T-helper 17 cell (primary cell): Measurements from ENCODE around the gene FRMD5. TPM values are rescaled to one million over a fixed set of nuclear protein-coding genes. Genes with fewer than 3 reads are reported as not detected.
A peak's percentile ranks its signal among the peaks of the same experiment; 100 is the strongest.

ENCODE experiments used
- ATAC-seq: fragments of 150-1000 bp; cut with Tn5 transposase; 2 replicates; pipeline ENCODE4 v1.10.0; 2021; ENCODE audit warnings: mild to moderate bottlenecking, moderate library complexity
- DNase-seq, 3 donors: peaks; one replicate each; pipeline versions ENCODE4 v3.0.0 to v3.0.0-alpha.2; 2020 to 2021
- H3K9me3 ChIP-seq: one replicate; pipeline ENCODE4 v1.7.0; 2013; ENCODE audit warnings: low read length, mild to moderate bottlenecking; ENCODE audit not compliant: control insufficient read depth, poor library complexity, severe bottlenecking
- H3K27ac Mint-ChIP-seq: one replicate; pipeline ENCODE4 v1.8.0; 2022; ENCODE audit warnings: mild to moderate bottlenecking, moderate library complexity, mixed read lengths
- H3K27me3 Mint-ChIP-seq: one replicate; pipeline ENCODE4 v1.8.0; 2022; ENCODE audit warnings: mixed read lengths
- H3K36me3 Mint-ChIP-seq: one replicate; pipeline ENCODE4 v1.8.0; 2022; ENCODE audit warnings: low read depth, mixed read lengths
- H3K4me1 Mint-ChIP-seq: one replicate; pipeline ENCODE4 v1.8.0; 2022; ENCODE audit warnings: mild to moderate bottlenecking, mixed read lengths
- H3K4me3 Mint-ChIP-seq: one replicate; pipeline ENCODE4 v1.8.0; 2022; ENCODE audit warnings: mild to moderate bottlenecking, moderate library complexity, mixed read lengths
- total RNA-seq, 4 donors: library from RNA in 2 of 4; stranded (reverse) in 2 of 4; gene quantifications; one replicate each; pipeline ENCODE4 v1.2.3 and lab custom pipeline; 2022 to 2026

FRMD5 gene
- total RNA-seq, 2 donors from 2014 or later, result not detected

DNA sequence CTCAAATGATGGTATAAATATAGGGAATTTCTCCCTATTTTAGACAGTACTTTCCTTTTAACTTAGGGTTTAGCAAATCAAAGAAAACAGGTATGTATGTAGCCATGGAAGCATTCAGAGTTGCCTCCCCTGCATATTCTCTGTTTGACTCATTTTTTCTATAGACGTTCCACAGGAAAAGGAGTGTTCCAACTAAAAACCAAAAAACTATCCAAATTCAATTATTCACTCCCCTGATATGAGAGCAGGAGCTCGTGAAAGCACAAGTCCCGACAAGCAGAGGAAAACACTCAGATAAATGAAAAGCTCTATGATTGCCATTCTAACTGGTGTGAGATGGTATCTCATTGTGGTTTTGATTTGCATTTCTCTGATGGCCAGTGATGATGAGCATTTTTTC is 119.5 kb downstream of the FRMD5 start:
- ATAC-seq, result no peak

DNA sequence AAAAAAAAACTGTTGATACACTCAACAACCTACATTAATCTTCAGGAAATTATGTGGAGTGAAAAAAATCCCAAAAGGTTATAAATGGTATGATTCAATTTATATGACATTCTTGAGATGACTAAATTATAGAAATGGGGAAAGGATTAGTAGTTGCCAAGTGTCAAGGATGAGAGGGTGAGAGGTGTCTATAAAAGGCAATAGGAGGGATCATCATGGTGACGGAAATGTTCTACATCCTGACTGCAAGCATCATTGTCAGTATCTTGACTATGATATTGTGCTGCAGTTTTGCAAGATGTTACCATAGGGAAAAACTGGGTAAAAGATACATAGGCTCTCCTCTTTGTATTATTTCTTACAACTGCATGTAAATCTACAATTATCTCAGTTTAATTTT is 125.6 kb downstream of the FRMD5 start:
- peaks cover 3% of the 10 kb centered on the region for H3K36me3 Mint-ChIP-seq
- no peak for ATAC-seq
- no peak overlapping the region for H3K27ac Mint-ChIP-seq
- H3K4me3 Mint-ChIP-seq, result no peak overlapping the region
- H3K4me1 Mint-ChIP-seq, result peaks cover 4% of the 10 kb centered on the region
- peaks cover 29% of the 10 kb centered on the region for H3K27me3 Mint-ChIP-seq
- no peaks in the 10 kb centered on the region for H3K9me3 ChIP-seq
- no peak for DNase-seq

More for the DNA sequence above, 119.5 kb downstream of the FRMD5 start:
- Mint-ChIP-seq H3K27ac (no peak overlapping the region), H3K36me3 (no peaks in the 10 kb centered on the region), H3K4me3 (no peak overlapping the region), H3K4me1 (no peaks in the 10 kb centered on the region), H3K27me3 (peaks cover 24% of the 10 kb centered on the region)
- no peak for DNase-seq
- peaks cover 3% of the 10 kb centered on the region for H3K9me3 ChIP-seq

DNA sequence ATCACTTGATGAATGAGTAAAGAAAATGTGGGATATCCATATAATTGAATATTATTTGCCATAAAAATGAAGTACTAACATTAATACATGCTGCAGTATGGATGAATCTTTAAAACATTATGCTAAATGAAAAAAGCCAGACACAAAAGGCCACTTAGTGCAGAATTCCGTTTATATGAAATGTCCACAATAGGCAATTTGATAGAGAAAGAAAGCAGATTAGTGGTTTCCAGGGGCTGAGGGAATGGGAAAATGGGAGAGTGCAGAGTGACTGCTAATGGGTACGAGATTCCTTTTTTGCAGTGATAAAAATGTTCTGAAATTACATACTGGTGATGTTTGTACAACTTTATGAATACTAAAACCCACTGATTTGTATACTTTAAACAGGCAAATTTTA is 126.7 kb downstream of the FRMD5 start:
- DNase-seq, result no peak
- peak overlapping the region; percentile 12 for H3K4me3 Mint-ChIP-seq
- no peak overlapping the region for H3K27ac Mint-ChIP-seq
- no peaks in the 10 kb centered on the region for H3K9me3 ChIP-seq
- peaks cover 4% of the 10 kb centered on the region for H3K4me1 Mint-ChIP-seq
- peaks cover 3% of the 10 kb centered on the region for H3K36me3 Mint-ChIP-seq
- H3K27me3 Mint-ChIP-seq, result peaks cover 29% of the 10 kb centered on the region
- ATAC-seq, result no peak

DNA sequence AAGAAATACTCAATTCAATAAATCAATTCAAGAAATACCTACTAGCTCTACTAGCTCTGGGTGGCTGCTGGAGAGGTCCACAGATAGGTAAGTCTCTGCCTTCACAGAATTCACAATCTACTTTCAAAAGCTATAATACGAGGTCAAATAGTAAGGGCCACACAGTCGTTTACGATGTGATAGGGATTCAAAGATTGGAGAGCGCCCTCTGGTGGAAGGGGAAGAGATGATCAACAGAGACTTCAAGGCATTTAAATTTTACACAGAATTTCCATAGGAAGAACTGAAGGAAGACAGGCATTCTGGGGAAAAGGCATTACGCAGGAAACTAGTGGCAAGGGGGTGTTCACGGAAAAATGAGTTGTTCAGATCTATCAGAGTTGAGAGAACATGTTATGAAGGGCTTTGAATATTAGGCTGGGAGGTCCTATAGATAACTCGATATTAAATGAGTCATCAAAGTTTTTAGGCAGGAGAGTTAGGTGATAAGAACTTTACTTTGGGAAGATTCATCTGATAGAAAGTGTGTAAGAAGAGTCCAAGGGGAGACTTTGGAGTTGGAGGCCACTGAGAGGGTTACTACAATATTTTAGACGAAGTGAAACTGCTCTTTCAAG is 128.8 kb downstream of the FRMD5 start:
- Mint-ChIP-seq H3K4me1 (peaks cover 4% of the 10 kb centered on the region), H3K4me3 (no peak overlapping the region), H3K36me3 (peaks cover 3% of the 10 kb centered on the region), H3K27ac (peak overlapping the region; percentile 68), H3K27me3 (peaks cover 34% of the 10 kb centered on the region)
- peak; percentile 20 to 46 (median 27) for DNase-seq
- no peak for ATAC-seq
- H3K9me3 ChIP-seq, result no peaks in the 10 kb centered on the region

DNA sequence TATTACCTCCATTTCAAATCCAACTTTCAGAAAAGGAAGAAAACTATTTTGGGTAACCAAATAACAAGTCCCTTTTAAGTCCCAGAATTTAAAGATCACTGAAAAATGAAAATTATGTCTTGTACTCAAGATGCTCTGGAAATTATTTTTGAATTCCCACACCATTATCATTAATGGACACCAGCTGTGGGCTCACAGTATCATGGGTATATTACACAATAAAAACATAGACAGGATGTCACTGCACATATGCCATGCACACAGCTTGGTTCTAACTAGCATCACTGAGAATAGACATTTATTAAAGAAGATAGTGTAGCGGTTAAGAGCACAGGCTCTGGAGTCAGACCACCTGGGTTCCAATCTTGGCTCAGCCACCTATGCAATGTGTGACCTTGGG is 130.4 kb downstream of the FRMD5 start:
- peaks cover 3% of the 10 kb centered on the region for H3K36me3 Mint-ChIP-seq
- no peak for ATAC-seq
- H3K27me3 Mint-ChIP-seq, result peaks cover 39% of the 10 kb centered on the region
- no peak for DNase-seq
- no peak overlapping the region for H3K27ac Mint-ChIP-seq
- H3K9me3 ChIP-seq, result no peaks in the 10 kb centered on the region
- H3K4me3 Mint-ChIP-seq, result no peak overlapping the region
- peaks cover 9% of the 10 kb centered on the region for H3K4me1 Mint-ChIP-seq

DNA sequence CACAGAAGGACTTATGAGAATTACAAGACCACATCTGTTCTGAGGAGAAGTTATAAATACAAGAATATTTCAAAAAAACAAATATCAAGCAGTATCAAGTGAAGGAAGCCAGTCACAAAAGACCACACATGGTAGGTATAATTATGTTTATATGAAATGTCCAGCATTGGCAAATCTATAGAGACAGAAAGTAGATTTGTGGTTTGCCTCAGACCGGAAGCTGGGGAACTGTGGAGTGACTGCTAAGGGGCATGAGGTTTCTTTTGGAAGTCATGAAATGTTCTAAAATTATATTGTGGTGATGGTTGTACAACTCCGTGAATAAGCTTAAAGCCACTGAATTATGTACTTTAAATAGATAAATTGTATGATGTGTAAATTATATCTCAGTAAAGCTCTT is 136.9 kb downstream of the FRMD5 start:
- no peak for ATAC-seq
- no peak overlapping the region for H3K27ac Mint-ChIP-seq
- no peaks in the 10 kb centered on the region for H3K9me3 ChIP-seq

DNA sequence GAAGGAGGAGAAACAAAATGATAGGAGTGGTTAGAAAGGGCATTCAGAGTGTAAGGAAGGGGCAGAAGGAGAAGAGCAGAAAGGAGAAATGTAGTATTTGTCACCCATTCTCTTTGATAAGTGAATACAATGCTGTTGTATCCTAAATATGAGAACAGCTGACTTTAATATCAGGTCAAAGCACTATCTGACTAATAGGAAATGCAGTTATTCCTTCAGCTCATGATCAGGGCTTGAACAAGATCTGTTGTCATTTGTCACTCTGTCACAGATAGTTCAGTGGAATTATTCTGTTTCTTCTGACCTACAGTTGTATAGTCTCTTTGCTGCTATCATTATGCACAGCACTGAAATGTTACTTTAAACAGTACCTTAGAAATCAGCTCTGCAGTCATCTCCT is 149.4 kb downstream of the FRMD5 start:
- H3K27ac Mint-ChIP-seq, result no peak overlapping the region
- H3K4me1 Mint-ChIP-seq, result peaks cover 2% of the 10 kb centered on the region
- peaks cover 15% of the 10 kb centered on the region for H3K27me3 Mint-ChIP-seq
- no peaks in the 10 kb centered on the region for H3K9me3 ChIP-seq
- no peak overlapping the region for H3K4me3 Mint-ChIP-seq
- ATAC-seq, result no peak
- no peak for DNase-seq
- H3K36me3 Mint-ChIP-seq, result peaks cover under 1% of the 10 kb centered on the region

More for the DNA sequence above, 136.9 kb downstream of the FRMD5 start:
- peaks cover 5% of the 10 kb centered on the region for H3K4me1 Mint-ChIP-seq
- H3K4me3 Mint-ChIP-seq, result no peak overlapping the region
- peaks cover 45% of the 10 kb centered on the region for H3K27me3 Mint-ChIP-seq
- no peak for DNase-seq
- H3K36me3 Mint-ChIP-seq, result peaks cover 3% of the 10 kb centered on the region

DNA sequence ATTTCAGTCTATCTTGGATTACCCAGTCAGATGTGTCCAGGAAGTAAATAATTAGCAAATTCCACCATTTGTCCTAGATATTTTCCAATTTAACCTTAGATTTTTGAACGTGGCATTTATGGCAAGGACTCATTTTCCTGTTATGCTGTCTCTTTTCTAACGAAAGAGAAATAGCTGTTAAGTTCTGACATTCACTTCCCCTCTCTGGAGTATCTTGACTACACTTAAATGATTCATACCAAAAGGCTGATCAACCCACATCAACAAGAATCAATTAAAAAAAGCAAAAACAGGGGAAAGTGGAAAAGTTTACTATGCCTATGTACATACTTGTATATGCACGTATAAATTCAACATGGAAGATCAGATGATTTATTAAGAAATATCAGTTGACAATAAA is 149.9 kb downstream of the FRMD5 start:
- Mint-ChIP-seq H3K27me3 (peaks cover 15% of the 10 kb centered on the region), H3K4me3 (no peak overlapping the region), H3K36me3 (peaks cover 2% of the 10 kb centered on the region), H3K4me1 (peaks cover 2% of the 10 kb centered on the region), H3K27ac (no peak overlapping the region)
- H3K9me3 ChIP-seq, result no peaks in the 10 kb centered on the region
- ATAC-seq (no peak), DNase-seq (no peak)

DNA sequence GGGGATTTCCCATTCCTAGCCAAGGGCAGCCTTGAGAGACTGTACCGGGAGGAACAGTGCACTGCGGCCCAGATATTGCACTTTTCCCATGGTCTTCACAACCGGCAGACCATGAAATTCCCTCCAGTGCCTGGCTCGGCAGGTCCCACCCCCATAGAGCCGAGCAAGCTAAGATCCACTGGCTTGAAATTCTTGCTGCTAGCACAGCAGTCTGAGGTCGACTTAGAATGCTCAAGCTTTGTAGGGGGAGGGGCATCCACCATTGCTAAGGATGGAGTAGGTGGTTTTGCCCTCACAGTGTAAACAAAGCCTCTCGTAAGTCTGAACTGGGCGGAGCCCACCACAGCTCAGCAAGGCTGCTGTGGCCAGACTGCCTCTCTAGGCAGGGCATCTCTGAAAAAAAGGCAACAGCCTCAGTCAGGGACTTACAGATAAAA is 156.3 kb downstream of the FRMD5 start:
- H3K9me3 ChIP-seq, result no peaks in the 10 kb centered on the region
- no peak for ATAC-seq
- Mint-ChIP-seq H3K27me3 (peaks cover 16% of the 10 kb centered on the region), H3K4me3 (no peak overlapping the region), H3K36me3 (peaks cover 2% of the 10 kb centered on the region), H3K27ac (no peak overlapping the region), H3K4me1 (no peaks in the 10 kb centered on the region)
- no peak for DNase-seq

DNA sequence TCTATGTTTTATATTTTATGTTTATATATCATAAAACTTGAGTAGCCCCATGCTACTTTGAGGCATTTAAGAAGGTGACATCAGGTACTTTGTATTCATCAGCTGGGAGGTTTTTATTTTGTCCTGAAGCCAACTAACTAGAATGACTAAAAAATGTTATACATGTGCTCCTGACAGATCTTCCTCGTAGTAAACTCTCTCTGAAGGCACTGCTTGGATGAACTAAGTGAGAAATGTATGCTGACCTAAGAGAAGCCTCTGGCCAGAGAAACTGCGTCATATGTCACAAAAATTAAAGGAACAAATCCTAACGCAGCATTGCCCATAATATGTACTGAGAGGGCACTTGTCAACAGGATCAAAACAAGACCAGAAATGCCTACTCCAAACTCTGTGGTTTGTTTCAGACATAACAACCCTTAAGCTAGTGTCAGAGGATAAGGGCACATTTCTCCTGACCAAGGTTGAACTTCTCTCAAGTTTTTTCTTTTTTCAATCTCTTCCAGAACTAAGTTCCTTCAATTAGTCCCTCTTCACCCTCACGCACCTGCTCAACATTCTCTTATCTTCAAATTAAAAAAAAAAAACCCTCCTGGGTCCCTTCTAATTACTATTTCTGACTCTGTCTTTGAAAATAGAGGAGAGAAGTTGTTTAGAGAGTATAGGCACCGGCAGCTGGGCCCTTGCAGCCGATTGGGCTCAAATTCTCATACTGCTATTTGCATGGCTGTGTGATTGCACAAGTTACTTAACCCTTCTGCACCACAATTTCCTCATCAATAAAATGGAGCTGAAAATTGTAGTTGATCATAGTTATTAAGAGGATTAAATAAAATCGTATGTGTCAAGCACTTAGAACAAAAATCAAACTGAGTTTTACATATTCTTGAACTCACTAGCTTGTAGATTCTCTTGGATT is 159.0 kb downstream of the FRMD5 start:
- no peaks in the 10 kb centered on the region for H3K4me1 Mint-ChIP-seq
- DNase-seq (no peak), ATAC-seq (no peak)
- no peak overlapping the region for H3K27ac Mint-ChIP-seq
- H3K4me3 Mint-ChIP-seq, result no peak overlapping the region
- no peaks in the 10 kb centered on the region for H3K9me3 ChIP-seq
- H3K27me3 Mint-ChIP-seq, result peaks cover 11% of the 10 kb centered on the region
- peaks cover 2% of the 10 kb centered on the region for H3K36me3 Mint-ChIP-seq

DNA sequence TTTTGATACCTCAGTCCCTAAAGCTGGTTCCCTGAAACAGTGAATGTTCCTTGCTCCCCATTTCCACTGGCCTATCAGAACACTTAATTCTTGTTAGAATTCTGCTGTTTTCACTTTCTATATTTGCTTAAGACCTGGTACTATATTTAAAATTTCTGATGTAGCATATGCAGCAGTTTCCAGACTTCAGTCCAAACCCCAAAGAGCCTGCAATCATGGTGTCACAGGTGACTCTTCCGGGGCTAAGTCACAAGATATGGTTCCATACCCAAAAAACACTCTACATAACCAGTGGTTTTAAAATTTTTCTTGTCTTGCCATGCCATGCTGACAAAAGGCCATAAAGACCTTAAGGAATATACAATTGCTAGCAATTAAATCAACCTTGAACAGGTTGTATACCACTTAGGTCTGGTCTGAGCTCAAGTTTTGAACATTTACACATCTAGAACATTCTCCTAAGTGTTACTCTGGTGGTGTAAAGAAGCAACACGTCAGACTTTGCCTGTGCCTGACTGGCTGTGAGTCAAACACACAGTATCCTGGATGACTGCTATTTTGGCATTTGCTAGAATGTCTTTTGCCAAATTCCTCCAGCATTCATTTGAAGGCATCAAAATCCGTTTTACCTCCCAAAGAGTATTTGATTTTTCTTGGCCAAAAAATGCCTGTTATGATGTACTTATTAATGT is 160.0 kb downstream of the FRMD5 start:
- no peaks in the 10 kb centered on the region for H3K36me3 Mint-ChIP-seq
- H3K4me1 Mint-ChIP-seq, result no peaks in the 10 kb centered on the region
- ATAC-seq (no peak), DNase-seq (no peak)
- H3K27ac Mint-ChIP-seq, result no peak overlapping the region
- no peak overlapping the region for H3K4me3 Mint-ChIP-seq
- peaks cover 19% of the 10 kb centered on the region for H3K27me3 Mint-ChIP-seq
- no peaks in the 10 kb centered on the region for H3K9me3 ChIP-seq

DNA sequence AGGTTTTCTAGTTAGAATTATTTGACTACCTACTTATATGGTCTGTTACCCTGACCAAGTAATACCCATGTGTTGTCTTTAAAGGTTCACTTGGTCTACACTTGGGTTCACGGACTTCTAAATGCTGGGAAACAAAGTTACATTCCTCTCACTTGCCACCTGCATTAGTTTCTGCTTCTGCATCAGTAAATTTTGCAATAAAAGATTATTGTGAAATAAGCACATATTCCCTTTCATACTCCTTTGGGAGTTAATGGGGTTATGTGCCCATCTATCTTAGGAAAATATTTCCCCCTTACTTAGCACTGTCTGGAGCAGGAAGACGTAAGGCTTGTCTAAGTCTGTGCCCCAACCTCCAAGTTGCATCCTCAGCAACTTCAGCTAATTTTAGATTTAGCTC is 160.7 kb downstream of the FRMD5 start:
- peaks cover 25% of the 10 kb centered on the region for H3K27me3 Mint-ChIP-seq
- H3K27ac Mint-ChIP-seq, result no peak overlapping the region
- DNase-seq, result no peak
- H3K9me3 ChIP-seq, result no peaks in the 10 kb centered on the region
- ATAC-seq, result no peak
- H3K36me3 Mint-ChIP-seq, result no peaks in the 10 kb centered on the region
- H3K4me1 Mint-ChIP-seq, result no peaks in the 10 kb centered on the region
- no peak overlapping the region for H3K4me3 Mint-ChIP-seq

DNA sequence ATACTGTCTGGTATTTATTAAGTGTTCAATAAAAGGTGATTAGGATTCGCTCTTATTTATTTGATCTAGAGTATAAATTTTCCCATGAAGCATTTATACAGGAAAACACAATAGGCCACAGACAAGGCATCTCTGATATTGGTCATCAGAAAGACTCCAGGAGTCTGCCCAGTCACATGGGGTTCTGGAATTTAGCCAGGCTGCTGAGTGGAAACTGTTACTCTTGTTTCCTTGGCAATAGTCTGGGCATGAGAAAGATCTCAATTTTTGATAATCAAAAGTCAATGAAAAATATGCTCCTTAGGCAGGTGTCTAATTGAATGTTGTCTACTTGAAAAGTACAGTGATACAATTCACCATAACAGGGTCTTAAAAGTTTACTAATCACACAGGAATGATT is 161.2 kb downstream of the FRMD5 start:
- Mint-ChIP-seq H3K4me1 (no peaks in the 10 kb centered on the region), H3K36me3 (no peaks in the 10 kb centered on the region), H3K27ac (no peak overlapping the region), H3K4me3 (no peak overlapping the region), H3K27me3 (peaks cover 26% of the 10 kb centered on the region)
- no peaks in the 10 kb centered on the region for H3K9me3 ChIP-seq
- ATAC-seq (no peak), DNase-seq (no peak)
